Stimulated activated naive CD8-positive, alpha-beta T cell treated with anti-CD3 and anti-CD28 coated beads, Interleukin-15, Interleukin-2, amounts not matched to agents 100 ng/mL and 50 ng/mL, for 24 hours (primary cell): Measurements from ENCODE around the gene ZBTB12.

Experiments
- H3K27ac Mint-ChIP-seq: one replicate; pipeline ENCODE4 v1.8.0; 2021; ENCODE audit warnings: mild to moderate bottlenecking, mixed read lengths
- H3K27me3 Mint-ChIP-seq: one replicate; pipeline ENCODE4 v1.8.0; 2021; ENCODE audit warnings: mixed read lengths
- H3K36me3 Mint-ChIP-seq: one replicate; pipeline ENCODE4 v1.8.0; 2021; ENCODE audit warnings: low read depth, mixed read lengths
- H3K4me1 Mint-ChIP-seq: one replicate; pipeline ENCODE4 v1.8.0; 2021; ENCODE audit warnings: low read depth, mixed read lengths
- H3K4me3 Mint-ChIP-seq: one replicate; pipeline ENCODE4 v1.8.0; 2021; ENCODE audit warnings: mild to moderate bottlenecking, mixed read lengths
- H3K9me3 Mint-ChIP-seq: one replicate; pipeline ENCODE4 v1.8.0; 2021; ENCODE audit warnings: mixed read lengths

Gene ZBTB12

DNA sequence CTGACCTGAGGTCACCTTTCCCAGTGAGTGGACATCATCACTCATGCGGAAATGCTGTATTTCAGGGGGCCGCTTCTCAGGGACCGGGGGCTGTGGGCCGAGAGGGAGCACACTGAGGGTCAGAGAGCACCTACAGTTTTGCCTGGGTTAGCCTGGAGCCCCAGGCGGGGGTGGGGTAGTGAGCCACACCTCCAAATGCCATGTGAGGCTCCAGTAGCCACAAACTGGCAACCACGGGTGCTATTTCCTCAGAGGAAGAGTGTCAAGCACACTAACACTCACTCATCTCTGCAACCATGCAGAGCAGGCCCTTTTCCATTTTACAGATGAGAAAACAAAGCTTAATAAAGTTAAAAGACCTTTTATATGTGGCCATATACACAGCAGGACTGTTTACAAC is 9.1 kb downstream of the ZBTB12 start:
- Mint-ChIP-seq H3K36me3 (peaks cover 55% of the 10 kb centered on the region), H3K4me1 (peaks cover 11% of the 10 kb centered on the region), H3K27me3 (no peaks in the 10 kb centered on the region), H3K27ac (no peak overlapping the region), H3K9me3 (no peaks in the 10 kb centered on the region), H3K4me3 (no peak overlapping the region)

GRCh38 chr6:31889331-31889972 is 12.4 kb downstream of the ZBTB12 start:
- H3K27me3 Mint-ChIP-seq, result no peaks in the 10 kb centered on the region
- H3K4me3 Mint-ChIP-seq, result no peak overlapping the region
- H3K9me3 Mint-ChIP-seq, result no peaks in the 10 kb centered on the region
- H3K4me1 Mint-ChIP-seq, result no peaks in the 10 kb centered on the region
- peak overlapping the region; percentile 13 for H3K27ac Mint-ChIP-seq
- H3K36me3 Mint-ChIP-seq, result peaks cover 66% of the 10 kb centered on the region

- no peak overlapping the region for H3K4me3 Mint-ChIP-seq
- H3K9me3 Mint-ChIP-seq, result no peaks in the 10 kb centered on the region
- no peak overlapping the region for H3K27ac Mint-ChIP-seq
- H3K27me3 Mint-ChIP-seq, result no peaks in the 10 kb centered on the region
- no peaks in the 10 kb centered on the region for H3K4me1 Mint-ChIP-seq
- peaks cover 64% of the 10 kb centered on the region for H3K36me3 Mint-ChIP-seq
These were observed 13.3 kb downstream of the ZBTB12 start for GRCh38 chr6:31888276-31889258.

GRCh38 chr6:31887173-31888007 is 14.5 kb downstream of the ZBTB12 start:
- Mint-ChIP-seq H3K36me3 (peaks cover 62% of the 10 kb centered on the region), H3K27ac (no peak overlapping the region), H3K9me3 (no peaks in the 10 kb centered on the region), H3K27me3 (no peaks in the 10 kb centered on the region), H3K4me3 (no peak overlapping the region), H3K4me1 (no peaks in the 10 kb centered on the region)

GRCh38 chr6:31886541-31886991 is 15.3 kb downstream of the ZBTB12 start:
- Mint-ChIP-seq H3K27ac (no peak overlapping the region), H3K36me3 (peaks cover 60% of the 10 kb centered on the region), H3K4me3 (no peak overlapping the region), H3K9me3 (no peaks in the 10 kb centered on the region), H3K27me3 (no peaks in the 10 kb centered on the region), H3K4me1 (no peaks in the 10 kb centered on the region)

- Mint-ChIP-seq H3K36me3 (peaks cover 57% of the 10 kb centered on the region), H3K9me3 (no peaks in the 10 kb centered on the region), H3K27me3 (no peaks in the 10 kb centered on the region), H3K27ac (no peak overlapping the region), H3K4me1 (no peaks in the 10 kb centered on the region), H3K4me3 (no peak overlapping the region)
These were observed 17.3 kb downstream of the ZBTB12 start for GRCh38 chr6:31884528-31885035.

DNA sequence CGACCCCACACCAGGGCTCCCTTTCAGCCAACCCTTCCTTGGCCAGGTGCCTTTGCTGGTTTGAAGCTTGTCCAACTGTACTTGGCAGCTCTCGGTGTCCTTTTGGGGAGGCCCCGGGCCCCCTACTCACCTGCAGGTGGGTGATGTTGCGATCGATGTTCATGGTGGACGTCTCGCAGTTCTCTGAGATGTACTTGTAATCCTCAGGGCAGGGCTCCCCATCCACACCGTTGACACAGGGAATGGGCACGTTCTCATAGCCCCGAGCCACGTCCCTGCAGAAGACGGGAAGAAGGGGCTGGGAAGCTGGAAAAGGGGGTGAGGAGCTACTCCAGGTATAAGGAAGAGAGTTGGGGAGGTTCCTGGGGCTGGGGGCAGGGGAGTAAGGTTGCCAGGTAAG is 18.2 kb downstream of the ZBTB12 start:
- Mint-ChIP-seq H3K4me3 (no peak overlapping the region), H3K27me3 (no peaks in the 10 kb centered on the region), H3K4me1 (no peaks in the 10 kb centered on the region), H3K36me3 (peaks cover 52% of the 10 kb centered on the region), H3K27ac (no peak overlapping the region), H3K9me3 (no peaks in the 10 kb centered on the region)

DNA sequence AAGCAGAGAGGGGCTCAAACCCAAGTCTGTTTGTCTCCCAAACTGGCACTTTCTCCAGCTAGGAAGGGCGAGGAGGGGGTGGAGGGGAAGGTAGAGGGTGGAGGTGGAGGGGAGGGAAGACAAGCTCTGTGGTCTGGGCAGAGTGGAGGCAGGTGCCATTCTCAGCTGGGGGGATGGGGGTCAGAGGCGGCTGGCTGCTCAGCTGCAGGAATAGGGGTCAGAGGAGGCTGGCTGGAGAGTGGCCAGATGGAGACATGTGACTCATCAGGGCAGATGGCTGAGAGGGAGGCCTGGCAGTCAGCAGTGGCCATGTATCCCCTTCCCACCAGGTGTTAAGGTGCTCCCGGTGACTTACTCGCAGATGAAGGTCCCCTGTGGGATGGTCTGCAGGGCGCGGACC is 19.5 kb downstream of the ZBTB12 start:
- no peaks in the 10 kb centered on the region for H3K4me1 Mint-ChIP-seq
- H3K36me3 Mint-ChIP-seq, result peaks cover 47% of the 10 kb centered on the region
- H3K9me3 Mint-ChIP-seq, result no peaks in the 10 kb centered on the region
- H3K27me3 Mint-ChIP-seq, result no peaks in the 10 kb centered on the region
- H3K4me3 Mint-ChIP-seq, result no peak overlapping the region
- H3K27ac Mint-ChIP-seq, result no peak overlapping the region

- no peaks in the 10 kb centered on the region for H3K4me1 Mint-ChIP-seq
- peaks cover 43% of the 10 kb centered on the region for H3K36me3 Mint-ChIP-seq
- H3K9me3 Mint-ChIP-seq, result no peaks in the 10 kb centered on the region
- no peak overlapping the region for H3K27ac Mint-ChIP-seq
- H3K27me3 Mint-ChIP-seq, result no peaks in the 10 kb centered on the region
- H3K4me3 Mint-ChIP-seq, result no peak overlapping the region
These were observed 20.6 kb downstream of the ZBTB12 start for GRCh38 chr6:31881136-31881859.

- H3K9me3 Mint-ChIP-seq, result no peaks in the 10 kb centered on the region
- H3K27me3 Mint-ChIP-seq, result no peaks in the 10 kb centered on the region
- H3K4me1 Mint-ChIP-seq, result no peaks in the 10 kb centered on the region
- H3K27ac Mint-ChIP-seq, result no peak overlapping the region
- H3K4me3 Mint-ChIP-seq, result no peak overlapping the region
- peaks cover 37% of the 10 kb centered on the region for H3K36me3 Mint-ChIP-seq
These were observed 21.3 kb downstream of the ZBTB12 start for GRCh38 chr6:31880616-31881015.

- H3K36me3 Mint-ChIP-seq, result peaks cover 30% of the 10 kb centered on the region
- no peaks in the 10 kb centered on the region for H3K4me1 Mint-ChIP-seq
- H3K4me3 Mint-ChIP-seq, result no peak overlapping the region
- no peaks in the 10 kb centered on the region for H3K27me3 Mint-ChIP-seq
- no peak overlapping the region for H3K27ac Mint-ChIP-seq
- no peaks in the 10 kb centered on the region for H3K9me3 Mint-ChIP-seq
These were observed 22.0 kb downstream of the ZBTB12 start for GRCh38 chr6:31879901-31880300.

- Mint-ChIP-seq H3K9me3 (no peaks in the 10 kb centered on the region), H3K4me1 (no peaks in the 10 kb centered on the region), H3K4me3 (no peak overlapping the region), H3K36me3 (peaks cover 27% of the 10 kb centered on the region), H3K27ac (no peak overlapping the region), H3K27me3 (no peaks in the 10 kb centered on the region)
These were observed 22.7 kb downstream of the ZBTB12 start for GRCh38 chr6:31879143-31879542.

DNA sequence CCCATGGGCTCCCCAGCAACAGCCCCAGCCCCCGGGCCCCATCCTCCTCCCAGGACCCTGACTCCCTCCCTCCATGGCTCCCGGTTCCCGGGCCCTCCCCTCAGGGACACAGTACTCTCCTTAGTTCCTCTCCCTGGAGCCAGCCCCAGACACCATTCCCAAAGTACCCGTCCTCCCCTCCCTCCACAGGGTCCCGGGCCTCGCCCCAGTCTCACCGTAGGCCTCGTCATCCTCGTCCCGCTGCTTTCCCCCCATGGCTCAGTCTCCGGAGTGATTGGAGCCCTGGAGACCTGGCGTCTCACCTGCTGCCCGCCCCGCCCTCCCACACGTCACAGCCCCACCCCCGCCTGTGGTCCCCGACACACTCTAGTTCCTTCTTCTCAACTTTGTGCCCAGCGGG is 23.2 kb downstream of the ZBTB12 start, which contains the start of gene SLC44A4:
Gene SLC44A4, minus strand, starts transcription at position 272 of the 400 bp plus-strand sequence. Its CDS starts 17 bp downstream, at position 255.
- no peak within 1 kb of the TSS for H3K4me3 Mint-ChIP-seq
- H3K4me1 Mint-ChIP-seq, result no peaks in the 10 kb centered on the region
- no peak within 1 kb of the TSS for H3K27ac Mint-ChIP-seq
- H3K27me3 Mint-ChIP-seq, result no peaks in the 10 kb centered on the region
- no peaks in the 10 kb centered on the region for H3K9me3 Mint-ChIP-seq
- peaks cover 27% of the 10 kb centered on the region for H3K36me3 Mint-ChIP-seq

DNA sequence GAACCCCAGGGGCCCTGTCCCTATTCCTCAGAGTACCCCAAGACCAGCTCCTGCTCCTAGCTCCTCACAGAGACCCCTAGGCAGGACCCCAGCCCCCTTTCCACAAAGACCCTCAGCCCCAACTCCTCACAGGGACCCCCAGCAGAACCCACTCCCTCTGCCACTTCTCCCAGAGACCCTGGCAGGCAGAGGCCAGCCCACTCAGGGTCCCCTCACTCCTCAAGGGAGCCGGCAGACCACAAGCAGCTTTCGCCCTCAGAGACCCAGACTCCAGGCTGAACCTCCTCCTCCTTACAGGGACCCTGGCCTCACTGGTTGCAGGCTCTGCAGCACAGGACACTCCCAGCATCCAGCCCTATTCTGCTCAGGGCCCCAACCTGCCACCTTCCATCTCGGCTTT is 23.7 kb downstream of the ZBTB12 start:
- Mint-ChIP-seq H3K4me1 (no peaks in the 10 kb centered on the region), H3K27ac (no peak overlapping the region), H3K9me3 (no peaks in the 10 kb centered on the region), H3K36me3 (peaks cover 24% of the 10 kb centered on the region), H3K27me3 (no peaks in the 10 kb centered on the region), H3K4me3 (no peak overlapping the region)
